HG02759 (cell line): ENCODE measurements around the gene ACTN1.

ENCODE experiments used
- ATAC-seq: cut with Tn5 transposase; IDR thresholded peaks from one replicate; pipeline ENCODE4 v1.9.1; 2021; ENCODE audit warnings: mild to moderate bottlenecking, moderate library complexity; ENCODE audit not compliant: unreplicated experiment

ACTN1 gene

GRCh38 chr14:68919129-68919927 lies 59.8 kb downstream of the ACTN1 start:
- no peak for ATAC-seq

GRCh38 chr14:68918612-68919011 lies 60.5 kb downstream of the ACTN1 start:
- ATAC-seq: no peak

- no peak for ATAC-seq
Observed at GRCh38 chr14:68916358-68916941, 62.7 kb downstream of the ACTN1 start.

- no peak for ATAC-seq
Observed at GRCh38 chr14:68913516-68913915, 65.6 kb downstream of the ACTN1 start.

GRCh38 chr14:68911594-68912227 lies 67.4 kb downstream of the ACTN1 start:
- peak; percentile 73 for ATAC-seq

GRCh38 chr14:68910540-68910939 lies 68.6 kb downstream of the ACTN1 start:
- ATAC-seq: no peak

GRCh38 chr14:68908803-68909202 lies 70.3 kb downstream of the ACTN1 start:
- no peak for ATAC-seq

- no peak for ATAC-seq
Observed at GRCh38 chr14:68908201-68908600, 70.9 kb downstream of the ACTN1 start.

GRCh38 chr14:68906439-68906838 lies 72.7 kb downstream of the ACTN1 start:
- no peak for ATAC-seq

- ATAC-seq: no peak
Observed at GRCh38 chr14:68905107-68905895, 73.8 kb downstream of the ACTN1 start.

GRCh38 chr14:68902357-68902756 lies 76.7 kb downstream of the ACTN1 start:
- ATAC-seq: no peak

GRCh38 chr14:68899033-68899603 lies 80.0 kb downstream of the ACTN1 start:
- no peak for ATAC-seq

- ATAC-seq: no peak
Observed at GRCh38 chr14:68898248-68899032, 80.7 kb downstream of the ACTN1 start.

GRCh38 chr14:68897559-68898155 lies 81.4 kb downstream of the ACTN1 start:
- ATAC-seq: no peak

GRCh38 chr14:68896132-68896531 lies 83.0 kb downstream of the ACTN1 start:
- ATAC-seq: no peak

- no peak for ATAC-seq
Observed at GRCh38 chr14:68894802-68895703, 84.0 kb downstream of the ACTN1 start.

- no peak for ATAC-seq
Observed at GRCh38 chr14:68894123-68894522, 85.0 kb downstream of the ACTN1 start.

- ATAC-seq: no peak
Observed at GRCh38 chr14:68893566-68893965, 85.5 kb downstream of the ACTN1 start.

GRCh38 chr14:68892961-68893360 lies 86.1 kb downstream of the ACTN1 start:
- ATAC-seq: no peak
